Ishikawa (cell line): ENCODE data around the gene DUSP22.

Experiments
- CEBPB ChIP-seq: IDR thresholded peaks from 2 replicates; pipeline ENCODE4 v1.6.1; 2012
- MAX ChIP-seq: IDR thresholded peaks from 2 replicates; pipeline ENCODE4 v1.6.1; 2012
- REST ChIP-seq: IDR thresholded peaks from 2 replicates; pipeline ENCODE4 v1.6.1; 2012; ENCODE audit warnings: low read depth, mild to moderate bottlenecking
- TAF1 ChIP-seq: IDR thresholded peaks from 2 replicates; pipeline ENCODE4 v1.6.1; 2012; ENCODE audit warnings: low read depth, mild to moderate bottlenecking
- TEAD4 ChIP-seq: IDR thresholded peaks from 2 replicates; pipeline ENCODE4 v1.6.1; 2012
- YY1 ChIP-seq: IDR thresholded peaks from 2 replicates; pipeline ENCODE4 v1.6.1; 2012; ENCODE audit warnings: low read depth
- ZBTB7A ChIP-seq: IDR thresholded peaks from 2 replicates; pipeline ENCODE4 v1.6.1; 2012; ENCODE audit warnings: low read depth

- TF ChIP-seq ZBTB7A (no peak), TAF1 (no peak), TEAD4 (no peak), REST (no peak), MAX (no peak), YY1 (no peak), CEBPB (no peak)
These were observed 22.1 kb downstream of the DUSP22 start for GRCh38 chr6:314377-314776.
